ENCODE results near the gene TCF3. TPM values are rescaled to one million over a fixed set of nuclear protein-coding genes. Genes with fewer than 3 reads are reported as not detected.
A peak's percentile ranks its signal among the peaks of the same experiment; 100 is the strongest.

Gene TCF3
- polyA plus RNA-seq, 3 donors, result 2.4 to 36.2 (median 3.3) TPM

GRCh38 chr19:1649706-1650649 lies 2.4 kb downstream of the TCF3 start:
- peak overlapping the region in 1 of 2 donors; percentile 82 for H3K4me3 Mint-ChIP-seq
- H3K36me3 Mint-ChIP-seq, result peaks cover 21 to 39% of the 10 kb centered on the region in 2 donors
- H3K27me3 Mint-ChIP-seq (ENCODE audit: low read depth in 3 of 3), result peaks cover 5 to 12% (median 10%) of the 10 kb centered on the region in 3 donors
- Histone ChIP-seq H3K9me3 (replicated peaks in 1 of 2; ENCODE audit: control insufficient read depth in 1 of 2, insufficient read depth in 1 of 2, low read length in 2 of 2) (no peaks in the 10 kb centered on the region), H3K27ac (ENCODE audit: low read depth in 1 of 2, low read length in 2 of 2) (no peak overlapping the region), H3K27me3 (ENCODE audit: control insufficient read depth in 2 of 2, insufficient read depth in 2 of 2, low read length in 2 of 2) (peaks cover 0 to 6% of the 10 kb centered on the region in 2 donors), H4K20me1 (ENCODE audit: insufficient read depth, low read length) (peaks cover 17% of the 10 kb centered on the region), H2AFZ (ENCODE audit: insufficient read depth, low read depth, low read length, poor library complexity, severe bottlenecking) (no peak overlapping the region), H3K36me3 (replicated peaks in 1 of 2; ENCODE audit: control insufficient read depth in 1 of 2, insufficient read depth in 2 of 2, low read length in 2 of 2) (peaks cover 23 to 27% of the 10 kb centered on the region in 2 donors), H3K4me2 (replicated peaks; ENCODE audit: extremely low read depth, low read length, poor library complexity, severe bottlenecking) (peak overlapping the region; percentile 90), H3K4me1 (ENCODE audit: control insufficient read depth in 1 of 2, insufficient read depth in 2 of 2, low read length in 2 of 2) (peaks cover 22 to 30% of the 10 kb centered on the region in 2 donors), H3K4me3 (replicated peaks in 1 of 3; ENCODE audit: low read depth in 2 of 3, low read length in 3 of 3) (no peak overlapping the region), H3K79me2 (ENCODE audit: insufficient read depth, low read length) (peaks cover 25% of the 10 kb centered on the region), H3K9ac (ENCODE audit: insufficient read depth, low read length, poor library complexity, severe bottlenecking) (no peak overlapping the region)
- peak overlapping the region in 1 of 7 donors; percentile 63 for H3K27ac Mint-ChIP-seq
- peaks cover 21% of the 10 kb centered on the region for H3K4me1 Mint-ChIP-seq
- intact Hi-C loops (cut with micrococcal nuclease), result loop anchor here in 1 of 2 donors (2.0 to 5.0 kb wide), 2 partner anchors 43 to 58 kb away; partner anchors contain the start of gene MBD3
- peaks cover 0 to 4% (median 0%) of the 10 kb centered on the region in 7 donors for H3K9me3 Mint-ChIP-seq
- TF ChIP-seq CTCF (IDR thresholded peaks at IDR 0.05), result no peak
- no peak for DNase-seq
- WGBS (ENCODE audit: insufficient coverage), result 96% methylated on average over 9 of the region's 20 CpGs

GRCh38 chr19:1648920-1649541 lies 3.4 kb downstream of the TCF3 start:
- intact Hi-C loops (cut with micrococcal nuclease), result no loop called here

More at GRCh38 chr19:1648920-1649541, 3.4 kb downstream of the TCF3 start:
- Histone ChIP-seq H3K9me3 (replicated peaks in 1 of 2; ENCODE audit: control insufficient read depth in 1 of 2, insufficient read depth in 1 of 2, low read length in 2 of 2) (no peaks in the 10 kb centered on the region), H2AFZ (ENCODE audit: insufficient read depth, low read depth, low read length, poor library complexity, severe bottlenecking) (no peak overlapping the region), H3K4me3 (replicated peaks in 1 of 3; ENCODE audit: low read depth in 2 of 3, low read length in 3 of 3) (no peak overlapping the region), H3K36me3 (replicated peaks in 1 of 2; ENCODE audit: control insufficient read depth in 1 of 2, insufficient read depth in 2 of 2, low read length in 2 of 2) (peaks cover 28 to 31% of the 10 kb centered on the region in 2 donors), H3K79me2 (ENCODE audit: insufficient read depth, low read length) (peaks cover 25% of the 10 kb centered on the region), H3K4me2 (replicated peaks; ENCODE audit: extremely low read depth, low read length, poor library complexity, severe bottlenecking) (no peak overlapping the region), H3K27me3 (ENCODE audit: control insufficient read depth in 2 of 2, insufficient read depth in 2 of 2, low read length in 2 of 2) (peaks cover 0 to 6% of the 10 kb centered on the region in 2 donors), H3K4me1 (ENCODE audit: control insufficient read depth in 1 of 2, insufficient read depth in 2 of 2, low read length in 2 of 2) (peaks cover 15 to 21% of the 10 kb centered on the region in 2 donors), H3K9ac (ENCODE audit: insufficient read depth, low read length, poor library complexity, severe bottlenecking) (no peak overlapping the region), H4K20me1 (ENCODE audit: insufficient read depth, low read length) (peaks cover 17% of the 10 kb centered on the region), H3K27ac (ENCODE audit: low read depth in 1 of 2, low read length in 2 of 2) (no peak overlapping the region)
- H3K36me3 Mint-ChIP-seq, result peaks cover 21 to 43% of the 10 kb centered on the region in 2 donors
- H3K27me3 Mint-ChIP-seq (ENCODE audit: low read depth in 3 of 3), result peaks cover 5 to 12% (median 10%) of the 10 kb centered on the region in 3 donors
- no peak for DNase-seq
- H3K27ac Mint-ChIP-seq, result peak overlapping the region in 3 of 7 donors; percentile 6 to 46 (median 30)
- H3K4me1 Mint-ChIP-seq, result peaks cover 13% of the 10 kb centered on the region
- no peak overlapping the region for H3K4me3 Mint-ChIP-seq
- TF ChIP-seq CTCF (IDR thresholded peaks at IDR 0.05), result no peak
- peaks cover 0 to 3% (median 0%) of the 10 kb centered on the region in 7 donors for H3K9me3 Mint-ChIP-seq
- WGBS (ENCODE audit: insufficient coverage), result 84% methylated on average over 22 of the region's 23 CpGs
